Activated CD8-positive, alpha-beta T cell treated with anti-CD3 and anti-CD28 coated beads, Interleukin-2, amount 10 ng/mL, durations not matched to agents 7 days and 5 days (primary cell): ENCODE data around the gene OIP5. TPM values are rescaled to one million over a fixed set of nuclear protein-coding genes. Genes with fewer than 3 reads are reported as not detected.

Experiments
- total RNA-seq, 2 experiments: library from RNA; stranded (reverse); gene quantifications; one replicate each; pipeline ENCODE4 v1.2.3, GENCODE V29; 2021

OIP5 gene
- total RNA-seq, 2 experiments from 2014 or later, result 22.8 to 23.8 TPM

Other genes with a start within 250 kb of the OIP5 start
- 10 to 100 TPM; 23.8 to 28.1 TPM for gene INO80, start 216.3 kb downstream of the OIP5 start, total RNA-seq
- gene EXD1, start 101.8 kb downstream of the OIP5 start, total RNA-seq, result not detected
- 10 to 100 TPM; 62.2 to 62.8 TPM for gene CHP1, start 101.3 kb downstream of the OIP5 start, total RNA-seq
- gene NUSAP1, start 290 bp upstream of the OIP5 start, total RNA-seq, result 100 to 1,000 TPM; 281 to 287 TPM
- gene NDUFAF1, start 69.9 kb upstream of the OIP5 start, total RNA-seq, result 10 to 100 TPM; 11.4 to 13.6 TPM
- 10 to 100 TPM; 31.0 to 40.7 TPM for gene RTF1, start 84.5 kb upstream of the OIP5 start, total RNA-seq
- gene ITPKA, start 161.3 kb upstream of the OIP5 start, total RNA-seq, result under 1 TPM; 0.24 to 0.29 TPM
- gene LTK, start 181.2 kb upstream of the OIP5 start, total RNA-seq, result under 1 TPM; 0.21 TPM
- 10 to 100 TPM; 38.1 to 41.6 TPM for gene RPAP1, start 211.7 kb upstream of the OIP5 start, total RNA-seq
- gene TYRO3, start 226.6 kb upstream of the OIP5 start, total RNA-seq, result under 1 TPM; 0.29 to 0.71 TPM